ENCODE data around the gene PCDHB5.

DNA sequence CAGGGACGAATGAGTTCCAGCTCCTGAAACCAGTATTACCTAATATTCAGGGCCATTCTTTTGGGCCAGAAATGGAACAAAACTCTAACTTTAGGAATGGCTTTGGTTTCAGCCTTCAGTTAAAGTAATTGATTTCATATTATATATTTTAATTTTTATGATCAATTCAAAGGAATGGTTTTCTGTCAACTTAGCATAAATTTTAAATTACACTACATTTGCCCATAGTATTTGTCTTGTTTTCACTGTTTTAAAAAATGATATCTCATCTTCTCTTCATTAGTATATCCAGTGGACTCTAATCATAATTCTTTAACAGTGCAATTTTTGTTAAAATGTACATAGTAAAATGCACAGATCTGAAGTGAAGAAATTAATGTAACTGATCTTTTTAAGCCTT, 45.3 kb downstream of the PCDHB5 start:
- TF ChIP-seq CTCF (IDR thresholded peaks at IDR 0.05; ENCODE audit: insufficient read depth, low read depth, low read length) (no peak), EZH2 (IDR thresholded peaks at IDR 0.05; ENCODE audit: insufficient read depth, low read length) (no peak)
